GM21786 (cell line): ENCODE results near the gene ADD3.
A peak's percentile ranks its signal among the peaks of the same experiment; 100 is the strongest.

ENCODE experiments used
- ATAC-seq: cut with Tn5 transposase; IDR thresholded peaks from one replicate; pipeline ENCODE4 v1.9.1; 2021; ENCODE audit not compliant: unreplicated experiment

The ADD3 gene

DNA sequence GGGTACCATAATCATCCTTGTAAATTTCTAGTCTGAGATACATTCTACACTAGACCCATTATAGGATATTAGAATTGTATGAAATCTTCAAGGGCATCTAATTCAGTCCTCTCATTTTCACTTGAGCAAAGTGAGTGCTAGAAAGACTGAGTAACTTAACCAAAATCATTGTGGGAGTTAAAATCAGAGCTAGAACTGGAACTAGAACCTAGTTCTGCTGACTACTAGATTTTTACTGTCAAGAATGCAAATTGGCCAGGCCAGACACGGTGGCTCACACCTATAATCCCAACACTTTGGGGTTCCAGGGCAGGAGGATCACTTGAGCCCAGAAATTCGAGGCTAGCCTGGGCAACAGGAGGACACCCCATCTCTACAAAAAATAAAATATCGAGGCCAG is 53.9 kb downstream of the ADD3 start:
- ATAC-seq = no peak

DNA sequence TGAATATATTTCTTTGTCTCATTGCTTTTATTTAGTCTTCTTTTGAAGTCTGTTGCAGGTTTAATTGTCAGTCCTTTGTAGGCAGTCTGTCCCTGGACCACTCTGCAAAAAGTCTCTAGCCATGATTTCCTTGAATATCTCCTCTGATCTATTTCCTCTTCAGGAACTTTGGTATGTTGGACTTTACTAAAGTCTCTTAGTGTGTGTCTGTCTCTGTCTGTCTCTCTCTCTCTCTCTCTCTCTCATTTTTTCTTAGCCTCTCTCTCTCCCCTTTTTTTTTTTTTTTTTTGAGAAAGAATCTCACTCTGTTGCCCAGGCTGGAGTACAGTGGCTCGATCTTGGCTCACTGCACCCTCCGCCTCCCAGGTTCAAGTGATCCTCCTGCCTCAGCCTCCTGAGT is 57.5 kb downstream of the ADD3 start:
- no peak for ATAC-seq

- peak; percentile 41 for ATAC-seq
Measured at GRCh38 chr10:110067960-110068770, 60.4 kb downstream of the ADD3 start.

DNA sequence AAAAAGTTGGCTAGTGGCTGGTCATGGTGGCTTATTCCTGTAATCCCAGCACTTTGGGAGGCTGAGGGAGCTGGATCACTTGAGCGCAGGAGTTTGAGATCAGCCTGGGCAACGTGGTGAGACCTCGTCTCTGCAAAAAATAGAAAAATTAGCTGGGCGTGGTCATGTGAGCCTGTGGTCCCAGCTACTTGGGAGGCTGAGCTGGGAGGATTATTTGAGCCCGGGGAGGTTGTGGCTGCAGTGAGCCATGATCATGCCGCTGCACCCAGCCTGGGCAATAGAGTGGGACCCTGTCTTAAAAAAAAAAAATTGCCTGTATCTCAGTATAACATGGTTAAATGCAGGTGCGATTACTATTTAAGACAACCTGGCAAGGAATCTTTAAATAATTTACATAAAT is 61.0 kb downstream of the ADD3 start:
- no peak for ATAC-seq

- peak; percentile 61 for ATAC-seq
Measured at GRCh38 chr10:110069502-110069982, 61.8 kb downstream of the ADD3 start.

GRCh38 chr10:110073896-110074295 is 66.1 kb downstream of the ADD3 start:
- ATAC-seq = no peak

DNA sequence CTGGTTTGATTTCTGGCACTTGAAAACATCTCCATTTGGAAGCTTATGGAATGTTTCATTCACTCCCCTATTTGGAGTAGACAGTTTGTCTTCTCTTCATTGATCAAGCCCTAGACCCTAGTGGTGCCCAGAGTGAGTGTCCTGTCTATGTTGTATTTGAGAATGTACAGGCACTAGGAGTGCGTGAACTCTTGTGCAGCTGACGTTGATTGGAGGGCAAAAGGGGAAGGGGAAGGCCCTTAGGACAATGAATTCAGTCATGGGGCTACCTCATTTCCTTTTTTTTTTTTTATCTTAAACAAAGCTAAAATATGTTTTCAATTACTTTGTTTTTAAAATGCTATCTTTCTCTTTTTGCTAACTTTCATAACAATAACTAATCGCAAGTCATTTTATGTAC is 66.5 kb downstream of the ADD3 start:
- ATAC-seq = no peak

DNA sequence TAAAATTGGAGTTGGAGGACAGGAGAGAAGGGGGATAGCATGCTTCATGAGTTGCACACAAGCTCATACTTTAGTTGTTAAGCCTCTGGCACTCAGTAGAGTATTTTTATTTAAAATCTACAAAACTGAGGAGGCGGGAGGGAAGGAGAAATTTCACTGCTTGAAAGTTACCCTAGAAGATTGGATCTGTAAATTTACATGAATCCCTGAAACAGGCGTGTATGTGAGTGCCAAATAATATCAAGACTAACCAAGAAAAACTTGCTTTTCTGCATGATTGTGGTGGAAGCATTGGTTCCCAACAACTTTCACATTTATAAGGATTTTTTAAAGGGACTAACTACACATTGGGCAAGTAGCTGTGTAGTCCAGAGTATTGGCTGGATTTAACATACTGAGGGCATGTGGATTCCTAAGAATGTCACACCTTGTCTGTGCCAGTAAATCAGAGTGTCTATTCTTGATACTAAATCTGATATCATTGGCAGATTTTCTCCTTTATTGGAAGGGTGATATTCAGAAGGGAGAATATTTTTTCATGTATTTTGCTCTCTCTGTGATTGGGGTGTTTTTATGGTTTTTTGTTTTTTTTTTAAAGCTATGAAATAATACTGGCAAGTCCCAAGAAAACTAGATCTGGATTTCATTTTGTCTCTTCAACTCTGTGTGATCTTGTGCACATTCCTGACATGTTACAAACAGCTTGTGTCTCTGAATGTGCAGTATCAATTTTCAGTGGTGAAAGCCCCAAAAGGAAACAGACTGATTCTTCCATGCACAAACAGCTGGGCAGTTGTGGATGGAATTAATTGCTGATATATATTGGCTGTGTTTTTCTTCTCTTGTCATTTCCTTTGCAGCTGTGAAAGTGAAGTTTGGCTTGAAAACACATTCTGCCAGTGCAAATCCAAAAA is 67.2 kb downstream of the ADD3 start:
- no peak for ATAC-seq

- ATAC-seq = no peak
Measured at GRCh38 chr10:110075686-110076085, 67.9 kb downstream of the ADD3 start.

GRCh38 chr10:110076559-110077318 is 69.0 kb downstream of the ADD3 start:
- peak; percentile 77 for ATAC-seq

DNA sequence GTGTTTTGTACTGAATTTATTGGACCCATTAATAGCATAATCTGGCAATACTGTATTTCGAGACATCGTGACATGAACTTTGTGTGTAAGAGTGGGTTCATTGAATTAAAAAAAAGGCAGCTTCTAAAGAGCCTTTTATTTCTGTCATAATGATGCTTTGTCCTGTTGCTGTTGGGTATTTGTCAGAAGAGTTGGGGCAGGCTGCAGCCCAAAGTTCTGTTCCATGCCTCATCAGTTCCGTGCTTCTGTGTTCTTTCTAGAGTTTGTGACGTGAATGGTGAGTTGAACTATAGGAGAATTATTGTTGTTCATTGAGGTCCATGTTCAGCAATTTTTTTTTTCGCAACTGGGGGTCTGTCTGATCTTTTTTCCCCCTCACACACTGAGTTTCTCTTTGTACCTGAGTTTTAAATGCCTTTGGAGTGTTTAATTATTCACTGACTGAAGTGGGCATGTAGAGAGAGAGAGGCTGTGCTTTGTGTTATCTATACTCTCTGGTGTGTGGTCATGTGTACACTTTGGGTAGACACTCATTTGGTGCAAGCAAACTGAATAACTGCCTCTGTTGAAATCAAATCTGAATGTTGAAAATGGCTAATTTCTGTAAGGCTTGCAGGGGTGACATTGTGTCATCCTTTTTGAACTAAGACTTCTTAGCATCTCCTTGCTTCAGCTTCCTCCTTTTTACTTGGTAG is 69.8 kb downstream of the ADD3 start:
- ATAC-seq = no peak

DNA sequence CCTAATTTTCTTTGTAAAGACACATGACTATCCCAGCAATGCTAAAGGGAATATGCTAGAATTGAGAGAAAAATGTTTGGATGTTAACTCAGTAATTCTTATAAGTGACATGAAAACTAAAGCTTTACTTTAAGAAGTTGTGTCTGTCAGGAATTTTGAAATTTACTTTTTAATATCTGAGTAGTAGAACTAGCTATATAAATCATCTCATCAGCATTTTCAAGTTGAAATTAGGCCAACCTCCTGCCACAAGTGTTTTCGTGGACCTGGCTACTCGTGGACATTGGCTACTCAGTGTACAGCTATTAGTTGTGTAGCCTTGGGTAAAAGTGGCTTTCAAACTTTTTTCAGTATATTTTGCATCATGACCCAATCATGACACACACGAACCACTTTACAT is 70.5 kb downstream of the ADD3 start:
- ATAC-seq = no peak

GRCh38 chr10:110081911-110082310 is 74.1 kb downstream of the ADD3 start:
- ATAC-seq = no peak

DNA sequence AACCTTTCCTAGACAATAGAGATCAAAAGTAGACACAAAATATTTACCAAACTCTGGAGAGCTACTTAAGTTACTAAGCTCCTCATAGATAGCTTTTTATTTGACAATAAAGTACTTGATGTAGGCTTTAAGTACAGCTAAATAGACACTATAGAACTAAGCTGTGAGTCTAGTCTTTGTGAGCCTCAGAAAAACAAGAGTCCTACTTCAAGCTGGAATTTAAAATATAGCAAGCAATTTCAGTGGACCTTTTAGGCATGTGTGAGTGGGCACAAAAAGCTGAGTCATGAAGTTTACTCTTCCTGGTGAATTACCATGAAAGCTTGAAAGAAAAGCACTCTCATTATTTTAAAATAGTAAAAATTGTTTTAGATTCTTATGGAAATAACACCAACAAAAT is 76.1 kb downstream of the ADD3 start:
- no peak for ATAC-seq

DNA sequence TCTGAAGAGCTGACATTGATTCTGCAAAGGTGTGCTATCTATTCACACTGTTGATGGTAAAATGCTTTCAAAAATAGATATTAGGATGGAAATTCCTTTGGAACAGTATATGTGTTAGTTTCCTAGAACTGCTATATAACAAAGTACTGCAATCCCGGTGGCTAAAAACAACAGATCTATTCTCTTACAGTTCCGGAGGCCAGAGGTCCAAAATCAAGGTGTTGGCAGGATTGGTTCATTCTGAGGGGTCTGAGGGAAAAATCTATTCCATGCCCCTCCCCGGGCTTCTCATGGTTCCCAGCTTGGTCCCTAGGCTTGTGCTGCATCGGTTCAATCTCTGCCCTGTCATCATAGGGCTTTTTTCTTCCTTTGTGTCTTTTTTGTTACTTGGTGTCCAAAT is 79.9 kb downstream of the ADD3 start:
- ATAC-seq = no peak

GRCh38 chr10:110088367-110089104 is 80.8 kb downstream of the ADD3 start:
- no peak for ATAC-seq

GRCh38 chr10:110091830-110092229 is 84.0 kb downstream of the ADD3 start:
- no peak for ATAC-seq

- ATAC-seq = no peak
Measured at GRCh38 chr10:110093722-110094121, 85.9 kb downstream of the ADD3 start.

DNA sequence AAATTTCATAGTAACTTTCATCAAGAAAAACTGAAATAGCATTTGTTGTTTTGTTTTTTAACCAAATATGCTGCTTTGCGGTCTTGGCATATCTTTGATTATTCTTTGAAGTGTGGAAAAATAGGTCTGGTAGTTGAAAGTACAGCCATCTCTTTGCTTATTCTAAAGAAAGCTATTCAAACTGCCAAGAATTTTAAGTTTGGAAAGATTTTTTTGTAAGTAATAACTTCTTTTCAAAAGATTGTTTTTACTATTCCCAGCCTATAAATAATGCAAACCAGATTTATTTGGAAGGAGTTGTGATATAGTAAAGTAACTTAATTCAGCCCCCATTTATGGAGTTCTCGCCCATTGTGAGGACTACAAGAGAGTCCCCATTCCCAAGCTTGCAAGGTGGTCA is 87.0 kb downstream of the ADD3 start:
- ATAC-seq = no peak
